Stomach smooth muscle (tissue), 2 donors: Measurements from ENCODE around the gene ABCA3.

ENCODE experiments used
- H3K27ac ChIP-seq: one replicate; pipeline ENCODE4 v1.7.0; 2013; ENCODE audit warnings: mild to moderate bottlenecking, low read length, inconsistent platforms
- H3K27me3 ChIP-seq, 2 donors: one replicate each; pipeline ENCODE4 v1.7.0; 2013; ENCODE audit warnings: low read length in 2 of 2; ENCODE audit not compliant: insufficient read depth in 2 of 2, control insufficient read depth in 1 of 2
- H3K36me3 ChIP-seq, 2 donors: one replicate each; pipeline ENCODE4 v1.7.0; 2013; ENCODE audit warnings: low read length in 2 of 2; ENCODE audit not compliant: control insufficient read depth in 2 of 2, insufficient read depth in 2 of 2
- H3K4me1 ChIP-seq: one replicate; pipeline ENCODE4 v1.7.0; 2013; ENCODE audit warnings: low read length; ENCODE audit not compliant: control insufficient read depth, insufficient read depth
- H3K4me3 ChIP-seq, 2 donors: one replicate each; pipeline ENCODE4 v1.7.0; 2013; ENCODE audit warnings: low read length in 2 of 2
- H3K9ac ChIP-seq, 2 donors: one replicate each; pipeline ENCODE4 v1.7.0; 2013; ENCODE audit warnings: low read length in 2 of 2, mild to moderate bottlenecking in 1 of 2
- H3K9me3 ChIP-seq, 2 donors: one replicate each; pipeline ENCODE4 v1.7.0; 2013; ENCODE audit warnings: low read length in 2 of 2; ENCODE audit not compliant: control insufficient read depth in 2 of 2
- donor health status: healthy.
- donor health status: Pancreatic carcinoma.

Gene ABCA3

DNA sequence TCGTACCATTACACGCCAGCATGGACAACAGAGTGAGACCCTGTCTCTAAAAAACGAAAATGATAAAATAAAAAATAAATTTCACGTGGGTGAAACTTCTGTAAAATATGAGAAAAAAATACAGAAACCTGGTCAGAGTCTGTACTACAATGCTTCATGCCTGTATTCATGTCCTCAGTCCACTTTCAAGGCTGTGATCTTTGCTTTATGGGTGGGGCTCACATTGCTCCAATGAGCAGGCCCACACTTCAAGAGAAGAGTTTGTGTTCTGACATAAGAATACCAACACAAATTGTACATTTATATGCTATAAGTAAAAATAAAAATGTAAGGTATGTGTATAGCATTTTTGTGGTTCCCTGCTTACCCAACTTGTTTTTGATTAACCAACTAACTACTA lies 32.2 kb upstream of the ABCA3 start:
- no peaks in the 10 kb centered on the region for H3K36me3 ChIP-seq
- H3K27ac ChIP-seq = no peak overlapping the region
- H3K27me3 ChIP-seq = no peaks in the 10 kb centered on the region
- no peak overlapping the region for H3K4me3 ChIP-seq
- no peaks in the 10 kb centered on the region for H3K4me1 ChIP-seq
- H3K9ac ChIP-seq = no peak overlapping the region
- H3K9me3 ChIP-seq = no peaks in the 10 kb centered on the region

GRCh38 chr16:2371421-2371820 lies 30.9 kb upstream of the ABCA3 start:
- no peak overlapping the region for H3K4me3 ChIP-seq
- H3K4me1 ChIP-seq = no peaks in the 10 kb centered on the region
- no peak overlapping the region for H3K9ac ChIP-seq
- no peaks in the 10 kb centered on the region for H3K9me3 ChIP-seq
- no peaks in the 10 kb centered on the region for H3K27me3 ChIP-seq
- H3K36me3 ChIP-seq = no peaks in the 10 kb centered on the region
- H3K27ac ChIP-seq = no peak overlapping the region

DNA sequence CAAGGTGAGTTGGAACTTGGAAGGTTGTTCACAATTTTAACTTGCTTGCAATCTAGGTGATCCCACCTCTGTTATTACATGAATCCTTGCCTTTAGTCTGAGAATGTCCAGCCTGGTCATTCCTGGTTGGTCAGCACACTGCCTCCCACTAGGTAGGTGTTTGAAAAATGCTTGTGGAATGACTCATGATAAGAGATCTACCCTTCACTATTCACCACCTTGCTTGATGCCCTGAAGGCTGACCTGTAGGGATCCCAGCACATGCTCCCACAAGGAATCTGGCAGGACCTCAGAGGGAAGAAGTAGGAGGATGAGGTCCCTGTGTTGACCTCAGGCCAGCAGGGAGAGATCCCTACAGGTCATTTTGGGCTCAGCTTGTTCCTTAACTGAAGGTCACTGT lies 30.2 kb upstream of the ABCA3 start:
- Histone ChIP-seq H3K4me3 (no peak overlapping the region), H3K36me3 (no peaks in the 10 kb centered on the region), H3K4me1 (no peaks in the 10 kb centered on the region), H3K27ac (no peak overlapping the region), H3K9ac (no peak overlapping the region), H3K27me3 (no peaks in the 10 kb centered on the region), H3K9me3 (no peaks in the 10 kb centered on the region)

DNA sequence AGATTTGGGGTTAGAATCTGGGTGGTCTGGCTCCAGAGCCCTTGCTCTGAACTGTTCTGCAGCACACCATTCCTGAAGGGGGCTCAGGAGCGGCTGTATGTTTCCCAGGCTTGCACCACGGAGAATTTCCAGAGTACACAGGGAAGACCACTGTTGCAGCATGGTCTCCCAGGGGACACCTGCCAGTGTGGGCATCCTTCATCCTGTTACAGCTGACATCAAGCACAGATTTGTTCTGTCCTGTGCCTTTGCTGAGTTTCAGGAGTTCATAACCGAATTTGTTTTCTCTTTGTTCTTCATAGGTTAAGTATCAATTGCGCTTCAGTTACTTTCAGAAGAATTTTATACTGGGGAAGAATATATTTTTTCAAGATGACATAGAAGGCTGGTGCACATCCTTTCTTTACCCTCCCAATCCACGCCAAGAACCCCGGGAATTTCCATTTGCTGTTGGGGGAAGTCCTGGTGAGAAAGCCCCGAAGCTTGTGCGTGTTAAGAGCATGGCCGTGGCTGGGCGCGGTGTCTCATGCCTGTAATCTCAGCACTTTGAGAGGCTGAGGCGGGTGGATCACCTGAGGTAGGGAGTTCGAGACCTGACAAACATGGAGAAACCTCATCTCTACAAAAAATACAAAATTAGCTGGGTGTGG lies 26.3 kb upstream of the ABCA3 start:
- Histone ChIP-seq H3K4me1 (no peaks in the 10 kb centered on the region), H3K4me3 (no peak overlapping the region), H3K27ac (no peak overlapping the region), H3K9me3 (no peaks in the 10 kb centered on the region), H3K27me3 (no peaks in the 10 kb centered on the region), H3K9ac (no peak overlapping the region), H3K36me3 (no peaks in the 10 kb centered on the region)

DNA sequence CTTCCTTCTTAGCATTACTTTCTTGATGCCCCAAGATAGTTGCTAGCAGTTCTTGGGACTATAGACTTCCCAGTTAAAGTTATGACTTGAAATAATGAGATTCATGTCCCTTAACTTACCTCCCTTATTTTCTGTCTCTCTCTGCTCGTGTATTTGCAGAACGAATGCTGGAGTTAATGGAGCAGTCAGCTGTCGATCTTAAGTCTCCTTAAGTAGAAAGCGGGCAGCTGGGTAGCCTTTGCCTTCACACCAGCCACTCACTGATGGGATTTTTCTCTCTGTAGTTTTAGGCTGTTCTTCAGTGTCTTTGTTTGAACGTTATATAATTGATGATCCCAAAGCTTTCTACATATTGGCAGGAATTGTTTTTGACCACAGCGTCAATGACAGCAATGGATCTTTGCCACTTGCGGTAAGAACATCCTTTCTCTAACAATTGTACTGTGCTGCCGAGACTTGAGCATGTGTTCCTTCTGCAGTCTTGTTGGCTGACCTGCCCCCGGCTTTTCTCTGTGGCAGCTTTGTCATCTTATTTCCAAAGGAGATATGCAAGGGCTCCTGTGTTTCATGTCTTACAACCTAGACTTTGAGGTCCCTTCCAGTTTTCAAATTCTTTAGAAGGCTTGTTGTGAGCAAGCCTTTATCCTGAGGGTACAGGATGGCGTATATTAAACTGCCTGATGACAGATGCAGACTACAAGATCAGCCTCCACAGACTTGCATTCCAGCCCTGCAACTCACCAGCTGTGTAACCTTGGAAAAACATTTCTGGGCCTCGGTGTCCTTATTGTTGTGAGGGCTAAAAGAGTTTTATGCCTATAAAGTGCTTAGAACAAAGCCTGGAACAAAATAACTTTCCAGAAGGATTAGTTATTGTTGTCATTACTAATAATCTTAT lies 25.1 kb upstream of the ABCA3 start:
- Histone ChIP-seq H3K4me3 (peak overlapping the region in 1 of 2 donors; percentile 8), H3K27me3 (no peaks in the 10 kb centered on the region), H3K27ac (no peak overlapping the region), H3K9ac (no peak overlapping the region), H3K4me1 (no peaks in the 10 kb centered on the region), H3K9me3 (no peaks in the 10 kb centered on the region), H3K36me3 (no peaks in the 10 kb centered on the region)

DNA sequence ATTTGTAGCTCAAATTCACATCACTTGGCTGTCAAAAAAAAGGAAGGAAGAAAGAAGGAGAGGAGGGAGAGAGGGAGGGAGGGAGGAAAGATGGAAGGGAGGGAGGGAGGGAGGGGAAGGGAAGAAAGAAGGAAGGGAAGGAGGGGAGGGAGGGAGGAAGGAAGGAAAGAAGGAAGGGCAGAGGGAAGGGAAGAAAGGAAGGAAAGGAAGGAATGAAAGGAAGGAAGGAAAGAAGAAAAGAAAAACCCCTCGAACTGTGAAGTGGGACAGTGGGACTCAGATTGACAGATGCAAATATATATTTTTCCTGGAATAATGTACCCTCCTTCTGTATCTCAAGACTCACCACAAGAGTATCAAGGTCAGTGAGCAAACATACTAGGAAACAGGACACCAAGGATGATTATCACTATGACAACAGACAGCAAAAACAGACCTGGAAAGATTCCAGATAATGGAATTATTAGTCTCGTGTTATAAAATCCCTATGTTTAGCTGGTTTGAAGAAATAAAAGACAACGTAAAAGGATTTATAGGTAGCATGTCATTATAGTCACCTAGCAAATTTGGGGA lies 24.2 kb upstream of the ABCA3 start:
- H3K27ac ChIP-seq = no peak overlapping the region
- no peak overlapping the region for H3K9ac ChIP-seq
- H3K9me3 ChIP-seq = no peaks in the 10 kb centered on the region
- H3K4me3 ChIP-seq = no peak overlapping the region
- no peaks in the 10 kb centered on the region for H3K36me3 ChIP-seq
- H3K4me1 ChIP-seq = no peaks in the 10 kb centered on the region
- peaks cover 0 to 2% of the 10 kb centered on the region in 2 donors for H3K27me3 ChIP-seq

DNA sequence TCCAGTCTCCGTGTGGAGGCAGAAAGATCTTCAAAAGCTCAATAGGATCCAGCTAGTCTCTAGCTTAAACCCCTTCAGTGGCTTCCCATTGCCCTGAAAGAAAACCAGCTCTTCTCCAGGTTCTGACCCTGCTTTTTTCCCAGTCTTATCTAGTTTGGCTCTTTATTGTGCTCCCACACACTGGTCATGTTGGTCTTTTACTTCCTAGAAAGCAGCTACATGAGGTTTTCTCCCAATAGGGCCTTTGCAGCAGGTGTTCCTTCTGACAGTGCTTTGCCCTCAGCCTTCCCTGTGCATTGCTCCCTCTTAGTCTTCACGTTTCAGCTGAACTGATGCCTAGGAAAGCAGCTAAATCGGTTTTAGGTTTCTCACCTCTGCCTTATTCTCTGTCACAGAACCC lies 21.7 kb upstream of the ABCA3 start:
- no peak overlapping the region for H3K9ac ChIP-seq
- H3K4me3 ChIP-seq = no peak overlapping the region
- peaks cover 0 to 2% of the 10 kb centered on the region in 2 donors for H3K27me3 ChIP-seq
- no peaks in the 10 kb centered on the region for H3K36me3 ChIP-seq
- no peak overlapping the region for H3K27ac ChIP-seq
- H3K4me1 ChIP-seq = no peaks in the 10 kb centered on the region
- no peaks in the 10 kb centered on the region for H3K9me3 ChIP-seq

DNA sequence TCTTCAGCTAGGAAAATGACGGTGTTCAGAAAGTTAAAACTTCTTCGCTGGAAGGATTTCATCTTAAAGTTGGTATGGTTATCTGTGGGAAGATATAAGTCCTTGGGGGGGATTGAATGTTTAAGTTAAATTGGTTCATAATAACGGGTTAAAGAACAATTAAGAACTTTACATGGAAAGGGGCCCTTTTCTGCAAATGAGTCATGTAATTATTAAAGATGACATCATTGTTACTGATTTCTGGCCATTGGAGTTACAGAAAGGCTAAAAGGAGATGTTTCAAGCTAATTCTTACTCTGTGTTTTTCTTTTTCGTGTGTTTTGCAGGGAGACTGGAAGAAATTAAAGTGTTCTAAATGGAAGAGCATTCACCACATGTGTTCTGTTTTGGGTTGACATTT lies 20.6 kb upstream of the ABCA3 start:
- no peaks in the 10 kb centered on the region for H3K4me1 ChIP-seq
- H3K9ac ChIP-seq = no peak overlapping the region
- no peak overlapping the region for H3K4me3 ChIP-seq
- H3K27ac ChIP-seq = no peak overlapping the region
- H3K9me3 ChIP-seq = no peaks in the 10 kb centered on the region
- H3K36me3 ChIP-seq = no peaks in the 10 kb centered on the region
- H3K27me3 ChIP-seq = peaks cover 0 to 2% of the 10 kb centered on the region in 2 donors

DNA sequence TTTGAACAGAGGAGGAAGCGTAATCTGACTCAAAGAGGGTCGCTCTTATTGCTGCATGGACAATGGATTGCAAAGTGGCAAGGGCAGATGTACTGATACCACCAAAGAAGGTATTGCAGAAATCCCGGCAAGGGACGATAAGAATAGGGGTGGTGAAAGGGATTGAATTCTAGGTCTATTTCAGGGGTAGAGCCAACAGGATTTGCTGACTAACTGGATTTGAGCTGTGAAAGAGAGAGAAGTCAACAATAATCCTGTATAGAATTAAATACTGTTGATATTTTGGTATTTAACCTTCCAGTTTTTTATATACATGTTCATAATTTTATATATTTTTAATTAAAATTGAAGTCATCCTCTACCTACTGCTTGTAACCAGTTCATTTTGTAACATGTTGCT lies 19.4 kb upstream of the ABCA3 start:
- no peaks in the 10 kb centered on the region for H3K36me3 ChIP-seq
- no peak overlapping the region for H3K27ac ChIP-seq
- no peak overlapping the region for H3K9ac ChIP-seq
- H3K27me3 ChIP-seq = peaks cover 0 to 2% of the 10 kb centered on the region in 2 donors
- no peak overlapping the region for H3K4me3 ChIP-seq
- H3K9me3 ChIP-seq = no peaks in the 10 kb centered on the region
- H3K4me1 ChIP-seq = no peaks in the 10 kb centered on the region

GRCh38 chr16:2358811-2359210 lies 18.3 kb upstream of the ABCA3 start:
- Histone ChIP-seq H3K4me1 (no peaks in the 10 kb centered on the region), H3K27ac (no peak overlapping the region), H3K4me3 (no peak overlapping the region), H3K9ac (no peak overlapping the region), H3K9me3 (no peaks in the 10 kb centered on the region), H3K36me3 (no peaks in the 10 kb centered on the region), H3K27me3 (peaks cover 0 to 2% of the 10 kb centered on the region in 2 donors)

DNA sequence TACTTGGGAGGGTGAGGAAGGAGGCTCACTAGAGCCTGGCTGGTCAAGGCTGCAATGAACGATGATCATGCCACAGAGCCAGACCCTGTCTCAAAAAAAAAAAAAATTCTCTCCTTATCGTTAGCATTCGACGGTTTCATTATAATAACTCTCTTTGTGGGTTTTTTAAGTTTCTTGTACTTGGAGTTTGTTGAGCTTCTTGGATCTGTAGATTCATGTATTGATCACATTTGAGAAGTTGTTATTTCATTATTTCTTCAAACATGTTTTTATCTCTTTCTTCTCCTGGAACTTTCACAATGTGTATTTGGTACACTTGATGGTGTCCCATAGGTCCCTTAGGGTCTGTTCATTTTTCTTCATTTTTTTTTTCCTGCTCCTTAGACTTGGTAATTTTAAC lies 16.8 kb upstream of the ABCA3 start:
- Histone ChIP-seq H3K36me3 (no peaks in the 10 kb centered on the region), H3K9ac (no peak overlapping the region), H3K4me3 (no peak overlapping the region), H3K4me1 (no peaks in the 10 kb centered on the region), H3K27me3 (peaks cover 0 to 2% of the 10 kb centered on the region in 2 donors), H3K27ac (no peak overlapping the region), H3K9me3 (no peaks in the 10 kb centered on the region)
